CD4-positive, alpha-beta T cell (primary cell): Measurements from ENCODE around the gene RRM1. TPM values are rescaled to one million over a fixed set of nuclear protein-coding genes. Genes with fewer than 3 reads are reported as not detected.

ENCODE experiments used
- ATAC-seq: fragments of 200-7000 bp; cut with Tn5 transposase; one replicate; pipeline ENCODE4 v1.10.0; 2022; ENCODE audit warnings: mild to moderate bottlenecking; ENCODE audit not compliant: poor library complexity
- CTCF ChIA-PET: fragments of 350-600 bp; sonication (Branson Sonifier 250); formaldehyde crosslinking; loops from one replicate; lab custom pipeline; 2021; ENCODE audit warnings: antibody characterized with exemption, inconsistent platforms; lab: Charles Lee
- POLR2A ChIA-PET: fragments of 350-600 bp; sonication (Branson Sonifier 250); formaldehyde crosslinking; loops from one replicate; lab custom pipeline; 2021; ENCODE audit warnings: antibody characterized with exemption, inconsistent platforms; lab: Charles Lee
- DNase-seq, 14 experiments: peaks; one replicate each; pipeline ENCODE4 v3.0.0-alpha.2; 2013 to 2020; ENCODE audit warnings: mixed read lengths in 2 of 14
- H3K27ac ChIP-seq, 2 donors: one replicate each; pipeline versions ENCODE4 v1.5.1 to v1.7.0; 2013; ENCODE audit warnings: low read length in 2 of 2, low read depth in 1 of 2, mild to moderate bottlenecking in 1 of 2
- H3K27me3 ChIP-seq, 2 experiments: 1 replicate in 1 of 2; 2 replicates in 1 of 2; pipeline versions ENCODE4 v1.6.1 to v1.7.0; 2013; ENCODE audit warnings: low read length in 2 of 2, control low read depth in 1 of 2, mild to moderate bottlenecking in 1 of 2, moderate library complexity in 1 of 2; ENCODE audit not compliant: insufficient read depth in 2 of 2, control insufficient read depth in 1 of 2
- H3K36me3 ChIP-seq: one replicate; pipeline ENCODE4 v1.6.1; 2013; ENCODE audit warnings: low read length, control low read depth; ENCODE audit not compliant: insufficient read depth
- H3K4me1 ChIP-seq: one replicate; pipeline ENCODE4 v1.6.1; 2013; ENCODE audit warnings: low read length, control low read depth; ENCODE audit not compliant: insufficient read depth
- H3K4me3 ChIP-seq: one replicate; pipeline ENCODE4 v1.5.1; 2013; ENCODE audit warnings: mild to moderate bottlenecking, low read length, moderate library complexity
- H3K9me3 ChIP-seq, 2 experiments: 1 replicate in 1 of 2; 2 replicates in 1 of 2; pipeline versions ENCODE4 v1.6.1 to v1.7.0; 2013; ENCODE audit warnings: low read length in 2 of 2, mild to moderate bottlenecking in 2 of 2, control low read depth in 1 of 2, moderate library complexity in 1 of 2; ENCODE audit not compliant: control insufficient read depth in 1 of 2, insufficient read depth in 1 of 2
- H3K27ac Mint-ChIP-seq: one replicate; pipeline ENCODE4 v1.8.0; 2020; ENCODE audit warnings: mixed read lengths
- H3K27me3 Mint-ChIP-seq: one replicate; pipeline ENCODE4 v1.8.0; 2021; ENCODE audit warnings: mixed read lengths
- H3K36me3 Mint-ChIP-seq: one replicate; pipeline ENCODE4 v1.8.0; 2021; ENCODE audit warnings: low read depth, mixed read lengths
- H3K4me1 Mint-ChIP-seq: one replicate; pipeline ENCODE4 v1.8.0; 2021; ENCODE audit warnings: low read depth, mixed read lengths
- H3K4me3 Mint-ChIP-seq: one replicate; pipeline ENCODE4 v1.8.0; 2020; ENCODE audit warnings: mild to moderate bottlenecking, mixed read lengths
- H3K9me3 Mint-ChIP-seq: one replicate; pipeline ENCODE4 v1.8.0; 2020; ENCODE audit warnings: mixed read lengths
- intact Hi-C, 2 experiments: fragments of 100-400 bp; cut with DNase I in 1 of 2; cut with micrococcal nuclease in 1 of 2; formaldehyde crosslinking; loops; one replicate each; pipeline versions ENCODE4 v1.15.1 to v1.9.0; 2023 to 2025; cut with DNase I, micrococcal nuclease
- total RNA-seq, 174 experiments: library from RNA in 2 of 174; stranded (reverse) in 2 of 174; gene quantifications; one replicate each; pipeline ENCODE4 v1.2.3 and lab custom pipeline; 2021 to 2026
- TF ChIP-seq, protein P1 (sequence below): fragments of 200-600 bp; IDR thresholded peaks from one replicate; pipeline ENCODE4 v1.8.0; 2022; ENCODE audit warnings: antibody characterized with exemption, mild to moderate bottlenecking

The RRM1 gene
- total RNA-seq, 2 experiments from 2014 or later = 64.7 to 73.1 TPM

DNA sequence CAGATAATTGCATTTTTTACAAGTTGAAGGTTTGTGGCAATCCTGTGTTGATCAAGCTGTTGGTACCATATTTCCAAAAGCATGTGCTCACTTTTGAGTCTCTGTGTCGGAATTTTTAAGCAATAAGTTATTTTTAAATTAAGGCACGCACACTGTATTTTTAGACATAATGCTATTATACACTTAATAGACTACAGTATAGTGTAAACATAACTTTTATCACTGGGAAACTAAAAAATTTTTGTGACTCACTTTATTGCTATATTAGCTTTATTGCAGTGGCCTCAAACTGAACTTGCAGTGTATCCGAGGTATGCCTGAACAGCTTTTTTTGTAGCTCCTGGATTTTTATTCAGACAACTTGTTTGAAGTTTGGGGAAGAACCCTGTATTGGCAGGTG lies 31.3 kb upstream of the RRM1 start:
- ATAC-seq (no peak), DNase-seq (no peak)
- H3K9me3 Mint-ChIP-seq = no peaks in the 10 kb centered on the region
- TF ChIP-seq, protein P1, sequence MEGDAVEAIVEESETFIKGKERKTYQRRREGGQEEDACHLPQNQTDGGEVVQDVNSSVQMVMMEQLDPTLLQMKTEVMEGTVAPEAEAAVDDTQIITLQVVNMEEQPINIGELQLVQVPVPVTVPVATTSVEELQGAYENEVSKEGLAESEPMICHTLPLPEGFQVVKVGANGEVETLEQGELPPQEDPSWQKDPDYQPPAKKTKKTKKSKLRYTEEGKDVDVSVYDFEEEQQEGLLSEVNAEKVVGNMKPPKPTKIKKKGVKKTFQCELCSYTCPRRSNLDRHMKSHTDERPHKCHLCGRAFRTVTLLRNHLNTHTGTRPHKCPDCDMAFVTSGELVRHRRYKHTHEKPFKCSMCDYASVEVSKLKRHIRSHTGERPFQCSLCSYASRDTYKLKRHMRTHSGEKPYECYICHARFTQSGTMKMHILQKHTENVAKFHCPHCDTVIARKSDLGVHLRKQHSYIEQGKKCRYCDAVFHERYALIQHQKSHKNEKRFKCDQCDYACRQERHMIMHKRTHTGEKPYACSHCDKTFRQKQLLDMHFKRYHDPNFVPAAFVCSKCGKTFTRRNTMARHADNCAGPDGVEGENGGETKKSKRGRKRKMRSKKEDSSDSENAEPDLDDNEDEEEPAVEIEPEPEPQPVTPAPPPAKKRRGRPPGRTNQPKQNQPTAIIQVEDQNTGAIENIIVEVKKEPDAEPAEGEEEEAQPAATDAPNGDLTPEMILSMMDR = no peak
- Histone ChIP-seq H3K9me3 (no peaks in the 10 kb centered on the region), H3K27me3 (no peaks in the 10 kb centered on the region), H3K4me3 (no peak overlapping the region), H3K36me3 (peaks cover 46% of the 10 kb centered on the region), H3K27ac (no peak overlapping the region), H3K4me1 (peaks cover 33% of the 10 kb centered on the region)
- H3K4me1 Mint-ChIP-seq = peaks cover 60% of the 10 kb centered on the region
- H3K27me3 Mint-ChIP-seq = no peaks in the 10 kb centered on the region
- intact Hi-C loops = no loop called here
- ChIA-PET POLR2A (interaction anchor here (1.0 to 2.0 kb wide), 2 partner anchors 137 to 208 kb away, joined by 3 to 8 read pairs; partner anchors contain the start of gene STIM1), CTCF (interaction anchor here (0.9 to 1.7 kb wide), 6 partner anchors 10 to 254 kb away, joined by 3 to 9 read pairs (median 4); no protein-coding TSS in a partner anchor)
- H3K27ac Mint-ChIP-seq = no peak overlapping the region
- peaks cover 61% of the 10 kb centered on the region for H3K36me3 Mint-ChIP-seq
- no peak overlapping the region for H3K4me3 Mint-ChIP-seq

DNA sequence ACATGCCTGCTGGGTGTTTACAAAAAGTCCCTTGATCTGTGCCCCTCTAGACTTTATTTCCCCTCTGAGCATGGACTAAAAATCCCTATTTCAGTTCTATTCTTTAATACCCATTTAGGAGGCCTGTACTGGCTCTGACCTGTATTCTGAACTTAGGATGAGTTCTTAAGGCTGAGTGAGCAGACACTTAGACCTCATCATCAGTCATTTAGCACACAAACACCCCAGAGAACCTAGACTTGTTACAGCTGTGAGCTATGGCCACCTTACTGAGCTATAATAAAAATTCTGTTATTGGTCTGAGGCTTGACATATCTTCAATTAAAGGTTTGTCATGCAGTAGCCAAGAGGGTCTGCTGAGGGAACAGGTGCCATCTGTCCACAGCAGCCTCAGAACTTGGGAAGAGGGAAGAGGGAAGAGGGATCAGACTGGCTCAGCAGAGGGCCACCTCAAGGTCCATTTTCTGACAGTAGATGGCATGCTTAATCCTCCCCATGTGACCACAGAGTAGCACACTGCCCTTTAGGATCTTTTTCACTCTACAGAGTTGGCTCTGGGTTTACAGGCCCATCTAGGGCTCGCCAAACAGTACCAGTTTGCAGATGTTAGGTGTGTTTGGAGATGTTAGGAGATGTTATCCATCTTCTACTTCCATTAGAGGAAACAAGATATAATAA lies 30.2 kb upstream of the RRM1 start:
- Histone ChIP-seq H3K4me3 (no peak overlapping the region), H3K4me1 (peaks cover 44% of the 10 kb centered on the region), H3K36me3 (peaks cover 39% of the 10 kb centered on the region), H3K27ac (no peak overlapping the region), H3K9me3 (no peaks in the 10 kb centered on the region), H3K27me3 (no peaks in the 10 kb centered on the region)
- Mint-ChIP-seq H3K36me3 (peaks cover 52% of the 10 kb centered on the region), H3K27ac (peak overlapping the region; percentile 69), H3K9me3 (no peaks in the 10 kb centered on the region), H3K4me3 (no peak overlapping the region), H3K4me1 (peaks cover 64% of the 10 kb centered on the region), H3K27me3 (no peaks in the 10 kb centered on the region)
- TF ChIP-seq, protein P1 = no peak
- CTCF ChIA-PET = interaction anchor here (0.6 to 2.3 kb wide), 7 partner anchors 8 to 223 kb away, joined by 4 to 10 read pairs (median 5); partner anchors contain the start of gene STIM1
- no peak for ATAC-seq
- intact Hi-C loops = no loop called here
- POLR2A ChIA-PET = interaction anchor here (1.1 to 2.0 kb wide), 3 partner anchors 10 to 223 kb away, joined by 3 to 8 read pairs (median 5); partner anchors contain the start of genes RHOG and STIM1
- no peak for DNase-seq

DNA sequence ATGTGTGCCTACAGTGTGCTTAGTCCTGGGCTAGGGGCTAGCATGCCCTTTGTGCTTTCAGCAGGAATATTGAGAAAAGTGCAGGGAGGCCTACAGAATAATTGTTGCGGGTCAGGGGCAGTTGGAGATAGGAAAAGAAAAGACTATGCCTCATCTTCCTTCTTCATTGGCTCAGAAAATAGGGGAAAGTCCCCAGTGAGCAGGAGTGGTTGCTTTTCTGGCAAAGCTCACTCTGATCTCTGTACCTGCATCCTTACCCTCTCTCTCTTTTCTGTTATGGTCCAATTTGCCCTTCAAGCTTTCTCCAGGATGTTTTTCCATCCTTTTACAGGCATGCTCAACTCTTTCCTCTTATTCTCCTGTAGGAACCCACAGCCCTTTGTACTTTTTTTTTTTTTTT lies 29.5 kb upstream of the RRM1 start:
- peak overlapping the region; percentile 12 for H3K4me3 Mint-ChIP-seq
- DNase-seq = peak in 3 of 14 experiments; percentile 31 to 47 (median 46)
- Histone ChIP-seq H3K4me1 (peaks cover 48% of the 10 kb centered on the region), H3K27me3 (no peaks in the 10 kb centered on the region), H3K36me3 (peaks cover 36% of the 10 kb centered on the region), H3K4me3 (no peak overlapping the region), H3K9me3 (no peaks in the 10 kb centered on the region), H3K27ac (no peak overlapping the region)
- no peaks in the 10 kb centered on the region for H3K9me3 Mint-ChIP-seq
- intact Hi-C loops = no loop called here
- peaks cover 64% of the 10 kb centered on the region for H3K4me1 Mint-ChIP-seq
- POLR2A ChIA-PET = interaction anchor here (0.6 to 2.0 kb wide), 5 partner anchors 10 to 224 kb away, joined by 3 to 8 read pairs (median 3); partner anchors contain the start of genes RHOG and STIM1
- H3K27me3 Mint-ChIP-seq = no peaks in the 10 kb centered on the region
- H3K27ac Mint-ChIP-seq = peak overlapping the region; percentile 69
- ATAC-seq = peak; percentile 65
- CTCF ChIA-PET = interaction anchor here (0.6 to 2.3 kb wide), 4 partner anchors 43 to 224 kb away, joined by 3 to 10 read pairs (median 6); partner anchors contain the start of gene STIM1
- TF ChIP-seq, protein P1 = no peak
- H3K36me3 Mint-ChIP-seq = peaks cover 49% of the 10 kb centered on the region
